Motor neuron (in vitro differentiated cells): ENCODE results near the gene BUB1B. TPM values are rescaled to one million over a fixed set of nuclear protein-coding genes. Genes with fewer than 3 reads are reported as not detected.
"Not testable (repeated sequence)": the region's sequence is repeated elsewhere in the genome, so short reads cannot be mapped to it uniquely, and the experiment has no call there.

Experiments used
- ATAC-seq, 8 experiments: fragments of 200-7000 bp; cut with Tn5 transposase; replicated peaks in 6 of 8; 2 replicates each; pipeline ENCODE4 v1.8.0; 2021; ENCODE audit warnings: mild to moderate bottlenecking in 8 of 8, moderate library complexity in 8 of 8
- H3K27ac ChIP-seq, 2 donors: fragments of 250-450 bp; sonication (Bioruptor Pico); 2 replicates each; pipeline ENCODE4 v1.9.0; 2021; ENCODE audit warnings: antibody characterized with exemption in 2 of 2, mild to moderate bottlenecking in 2 of 2, moderate library complexity in 1 of 2
- H3K4me1 ChIP-seq, 2 donors: fragments of 250-450 bp; sonication (Bioruptor Pico); replicated peaks in 1 of 2; 2 replicates each; pipeline ENCODE4 v1.6.1; 2021; ENCODE audit warnings: antibody characterized with exemption in 2 of 2, mild to moderate bottlenecking in 2 of 2, moderate library complexity in 1 of 2
- H3K4me3 ChIP-seq, 5 donors: fragments of 250-450 bp; sonication (Bioruptor Pico); 2 replicates each; pipeline ENCODE4 v1.9.0; 2021; ENCODE audit warnings: antibody characterized with exemption in 5 of 5, mild to moderate bottlenecking in 5 of 5, moderate library complexity in 4 of 5
- WGBS, 10 experiments: fragments of 450-650 bp; shearing (Covaris generic); methylation state at CpG; one replicate each; pipeline ENCODE4 v1.0.0; 2022; 5-methylcytosine and 5-hydroxymethylcytosine counted together
- in situ Hi-C, 9 experiments: fragments of 400-800 bp; cut with MboI; loops; one replicate each; pipeline ENCODE4 v1.15.0; 2021; ENCODE audit warnings: low sequenced_read_pairs in 9 of 9, low pct_unique_long_range_greater_than_20kb in 2 of 9; ENCODE audit not compliant: unreplicated experiment in 9 of 9
- total RNA-seq, 8 experiments: library from RNA; unstranded; fragments of 300-600 nt; gene quantifications; 2 replicates each; pipeline versions ENCODE4 v1.2.3 to v1.2.4, GENCODE V29; 2022

The BUB1B gene
- total RNA-seq, 8 experiments from 2014 or later: 0.31 to 39.0 (median 3.7) TPM

DNA sequence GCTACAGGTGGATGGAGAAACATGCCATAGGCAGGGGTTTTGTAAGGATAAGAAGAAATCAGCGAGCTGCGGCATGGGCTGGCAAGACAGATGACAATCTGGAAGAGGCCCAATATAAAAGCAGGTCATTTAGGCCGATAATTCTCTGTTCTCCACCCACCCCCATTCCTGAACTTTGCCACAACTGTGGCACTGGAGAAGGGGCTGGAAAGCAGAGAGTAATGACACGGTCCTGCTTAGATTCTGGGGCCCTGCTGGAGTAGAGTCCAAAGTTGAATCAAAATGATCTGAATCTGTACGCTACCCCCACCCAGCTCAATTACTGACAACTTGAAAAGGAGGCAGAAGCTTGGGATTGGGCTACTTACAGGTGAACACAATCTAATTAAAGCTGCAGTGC is 18.4 kb upstream of the BUB1B start:
- 40 to 100% (median 84%) methylated on average over 1 to 5 of the region's 5 CpGs; no CpG with 5 or more reads in 1 of the 10 experiments for WGBS, 10 experiments
- in situ Hi-C loops: no loop called here
- no peak for ATAC-seq

DNA sequence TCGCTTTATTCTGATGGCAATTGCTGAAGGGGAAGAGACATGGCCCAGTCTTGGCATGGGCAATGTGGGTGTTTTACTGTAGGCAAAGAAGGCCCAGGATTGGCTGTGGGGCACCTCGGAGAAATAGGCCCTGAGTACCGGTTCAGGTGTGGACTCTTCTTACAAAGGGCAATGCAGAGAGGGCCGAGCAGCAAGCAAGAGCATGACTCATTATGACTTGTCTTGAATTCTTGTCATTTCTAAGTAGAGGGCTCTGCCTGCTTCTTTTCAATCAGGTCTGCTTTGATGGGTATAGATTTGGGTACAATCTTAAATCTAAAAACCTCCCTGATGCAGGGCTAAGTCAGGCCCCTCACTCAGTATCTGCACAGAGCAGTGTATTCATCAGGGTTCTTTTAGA is 14.8 kb upstream of the BUB1B start:
- in situ Hi-C loops: no loop called here
- WGBS, 10 experiments: 47 to 83% (median 71%) methylated on average over 1 to 4 of the region's 4 CpGs; no CpG with 5 or more reads in 3 of the 10 experiments
- H3K4me3 ChIP-seq: no peak overlapping the region
- H3K27ac ChIP-seq: no peak overlapping the region
- peak in 1 of 8 experiments; percentile 24 for ATAC-seq
- H3K4me1 ChIP-seq: no peaks in the 10 kb centered on the region

More for the DNA sequence above, 18.4 kb upstream of the BUB1B start:
- Histone ChIP-seq H3K4me1 (no peaks in the 10 kb centered on the region), H3K27ac (no peak overlapping the region), H3K4me3 (no peak overlapping the region)

DNA sequence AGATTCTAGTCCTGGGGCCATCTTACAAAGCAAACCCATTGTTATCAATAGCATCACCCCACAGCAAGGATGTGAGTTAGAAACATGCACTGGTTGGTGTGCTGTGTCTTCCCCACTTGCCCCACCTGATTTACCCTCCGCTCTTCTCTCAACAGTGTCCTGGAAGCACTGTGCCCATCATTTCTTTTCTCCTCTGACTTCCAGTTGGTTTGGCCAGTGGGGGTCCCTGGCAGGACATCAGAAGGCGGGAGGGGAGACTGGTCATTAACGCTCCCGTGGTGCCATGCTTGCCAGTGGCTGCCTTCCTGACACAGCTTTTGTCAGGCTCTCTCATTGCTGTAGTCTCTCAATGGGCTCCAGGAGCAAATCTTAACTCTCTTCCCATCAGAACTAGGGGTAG is 11.5 kb upstream of the BUB1B start:
- H3K27ac ChIP-seq: no peak overlapping the region
- WGBS, 10 experiments: 80 to 100% (median 90%) methylated on average over 1 to 4 of the region's 4 CpGs; no CpG with 5 or more reads in 3 of the 10 experiments
- no peaks in the 10 kb centered on the region for H3K4me1 ChIP-seq
- ATAC-seq: no peak
- H3K4me3 ChIP-seq: no peak overlapping the region
- in situ Hi-C loops: no loop called here

DNA sequence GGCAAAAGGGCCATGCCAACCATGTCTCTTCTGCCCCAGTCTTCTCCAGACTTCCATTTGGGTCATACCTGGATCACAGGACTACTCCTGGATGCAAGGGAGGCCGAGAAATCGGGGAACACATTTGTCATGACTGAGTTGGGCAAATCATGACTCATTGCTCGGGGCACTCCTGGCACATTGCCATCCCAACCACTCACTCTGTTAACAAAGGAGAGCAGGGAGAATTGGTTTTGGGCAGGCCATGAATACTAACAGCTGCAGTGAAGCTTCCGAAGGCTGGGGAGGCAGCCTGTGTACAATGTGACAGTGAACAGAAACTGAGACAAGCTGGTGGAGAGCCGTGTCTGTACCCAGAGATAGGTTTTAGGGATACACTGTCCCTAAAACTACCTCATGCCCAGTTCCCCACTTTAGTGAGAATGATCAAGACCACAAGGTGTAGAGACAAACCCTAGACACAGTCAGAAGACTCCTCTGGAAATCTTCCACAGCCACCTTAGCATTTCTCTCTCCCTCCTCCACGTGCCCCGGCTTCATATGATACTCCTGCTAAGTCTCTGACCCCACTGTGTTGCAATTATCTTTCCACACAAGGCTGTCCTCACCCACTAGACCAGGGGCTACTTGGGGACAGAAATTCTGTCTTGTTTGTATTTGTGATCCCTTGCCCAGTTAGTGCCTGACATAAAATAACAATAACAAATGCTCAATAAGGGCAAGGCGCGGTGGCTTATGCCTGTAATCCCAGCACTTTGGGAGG is 10.5 kb upstream of the BUB1B start:
- peak in 6 of 8 experiments; percentile 29 to 89 (median 56) for ATAC-seq
- no peak overlapping the region for H3K27ac ChIP-seq
- no peak overlapping the region for H3K4me3 ChIP-seq
- in situ Hi-C loops: no loop called here
- 61 to 100% (median 80%) methylated on average over 1 to 6 of the region's 9 CpGs; no CpG with 5 or more reads in 3 of the 10 experiments for WGBS, 10 experiments
- no peaks in the 10 kb centered on the region for H3K4me1 ChIP-seq

DNA sequence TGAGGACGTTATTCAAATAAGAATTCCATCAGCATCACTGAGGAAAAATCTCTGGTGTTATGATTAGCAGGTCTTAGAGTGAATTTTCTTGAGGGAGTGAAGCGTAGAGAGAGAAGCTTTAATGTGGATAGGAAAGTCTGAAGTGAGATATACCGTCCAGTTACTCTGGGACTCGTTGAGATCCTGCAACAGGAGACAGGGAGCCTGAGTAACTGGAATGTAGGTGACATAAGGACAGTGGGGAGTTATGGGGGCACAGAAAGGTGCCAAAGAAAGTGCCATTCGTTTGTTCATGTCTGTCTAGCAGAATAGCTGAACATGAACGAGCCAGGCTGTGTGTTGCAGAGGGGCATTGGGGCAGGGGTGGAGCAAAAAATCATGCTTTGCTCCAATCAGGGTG is 9.4 kb upstream of the BUB1B start:
- no peak overlapping the region for H3K27ac ChIP-seq
- 31 to 82% (median 70%) methylated on average over 2 to 6 of the region's 6 CpGs; no CpG with 5 or more reads in 1 of the 10 experiments for WGBS, 10 experiments
- H3K4me1 ChIP-seq: no peaks in the 10 kb centered on the region
- ATAC-seq: no peak
- in situ Hi-C loops: no loop called here
- H3K4me3 ChIP-seq: no peak overlapping the region

DNA sequence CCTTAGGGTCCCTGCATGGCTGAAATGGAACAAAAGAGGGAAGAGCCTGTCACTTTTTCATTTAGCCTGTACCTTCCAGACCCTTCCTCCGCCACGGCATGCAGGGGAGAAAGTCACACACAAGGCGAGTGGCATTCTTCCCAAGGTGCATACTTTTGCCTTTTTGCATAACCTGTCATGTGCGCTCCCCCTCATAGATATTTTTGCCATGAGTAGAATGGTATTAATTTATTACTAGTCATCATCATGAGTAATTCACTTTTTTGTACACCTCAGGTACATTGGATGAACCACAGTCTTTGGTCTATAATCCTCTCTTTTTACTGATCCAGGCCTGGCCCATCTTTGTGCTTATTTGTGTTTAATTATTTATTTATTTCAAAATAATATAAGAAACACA is 8.9 kb upstream of the BUB1B start:
- Histone ChIP-seq H3K4me3 (no peak overlapping the region), H3K4me1 (no peaks in the 10 kb centered on the region), H3K27ac (no peak overlapping the region)
- 67 to 100% (median 85%) methylated on average over 1 to 4 of the region's 4 CpGs; no CpG with 5 or more reads in 2 of the 10 experiments for WGBS, 10 experiments
- in situ Hi-C loops: no loop called here
- no peak for ATAC-seq

DNA sequence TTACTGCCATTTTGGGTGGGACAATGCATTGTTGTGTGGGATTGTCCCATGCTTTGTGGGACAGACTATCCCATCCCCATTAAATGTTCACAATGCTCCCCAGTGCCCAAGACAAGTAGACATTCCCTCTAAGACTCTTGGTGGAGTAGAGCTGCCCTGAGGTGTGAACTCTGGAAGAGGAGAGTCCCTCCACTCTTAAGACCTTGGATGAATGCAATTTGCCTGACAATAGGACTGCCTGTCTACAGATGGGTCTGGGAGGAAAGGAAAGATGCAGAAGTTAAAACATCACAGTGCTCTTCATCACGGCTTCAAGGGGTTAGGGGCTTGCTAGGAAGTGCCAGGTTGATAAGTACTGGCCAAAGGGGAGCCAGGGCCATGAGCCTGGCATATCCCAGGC is 6.0 kb upstream of the BUB1B start:
- H3K4me1 ChIP-seq, in situ Hi-C loops, ATAC-seq, H3K4me3 ChIP-seq, H3K27ac ChIP-seq: not testable (repeated sequence)
- no CpG with 5 or more reads among the region's 1 CpG for WGBS, 10 experiments

DNA sequence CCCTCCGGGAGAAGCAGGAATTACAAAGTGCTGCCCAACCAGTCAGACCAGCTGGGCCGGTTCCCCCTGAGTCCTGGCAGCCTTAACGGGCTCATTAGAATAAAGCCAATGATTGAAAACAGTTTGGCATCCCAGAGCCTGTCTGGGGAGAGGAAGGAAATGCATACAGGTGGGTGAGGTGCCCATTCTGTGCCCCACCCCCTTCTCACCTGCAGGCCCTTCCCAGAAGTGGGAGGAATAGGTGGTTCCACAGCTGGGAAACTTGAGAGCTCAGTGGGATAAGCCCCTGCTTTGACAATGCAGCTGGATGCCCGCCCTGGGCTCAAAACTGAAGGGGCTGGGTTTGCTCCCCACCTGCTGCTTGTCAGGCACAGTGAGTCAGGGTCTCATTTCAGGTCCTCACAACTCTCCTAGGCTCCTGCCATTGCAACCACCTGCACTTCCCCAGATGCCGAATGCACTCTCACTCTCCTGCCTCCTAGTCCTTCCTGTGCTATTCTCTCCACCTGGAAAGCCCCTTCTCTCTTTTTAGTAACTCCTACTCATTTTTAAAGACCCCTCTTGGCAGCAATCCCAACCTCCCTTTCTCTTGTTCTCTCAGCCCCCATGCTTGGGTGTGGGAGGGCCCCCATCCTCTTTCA is 5.5 kb upstream of the BUB1B start:
- in situ Hi-C loops: no loop called here
- H3K4me3 ChIP-seq: no peak overlapping the region
- peaks cover 0 to under 1% of the 10 kb centered on the region in 2 donors for H3K4me1 ChIP-seq
- no peak overlapping the region for H3K27ac ChIP-seq
- ATAC-seq: no peak
- 25 to 83% (median 68%) methylated on average over 1 to 2 of the region's 5 CpGs; no CpG with 5 or more reads in 4 of the 10 experiments for WGBS, 10 experiments

DNA sequence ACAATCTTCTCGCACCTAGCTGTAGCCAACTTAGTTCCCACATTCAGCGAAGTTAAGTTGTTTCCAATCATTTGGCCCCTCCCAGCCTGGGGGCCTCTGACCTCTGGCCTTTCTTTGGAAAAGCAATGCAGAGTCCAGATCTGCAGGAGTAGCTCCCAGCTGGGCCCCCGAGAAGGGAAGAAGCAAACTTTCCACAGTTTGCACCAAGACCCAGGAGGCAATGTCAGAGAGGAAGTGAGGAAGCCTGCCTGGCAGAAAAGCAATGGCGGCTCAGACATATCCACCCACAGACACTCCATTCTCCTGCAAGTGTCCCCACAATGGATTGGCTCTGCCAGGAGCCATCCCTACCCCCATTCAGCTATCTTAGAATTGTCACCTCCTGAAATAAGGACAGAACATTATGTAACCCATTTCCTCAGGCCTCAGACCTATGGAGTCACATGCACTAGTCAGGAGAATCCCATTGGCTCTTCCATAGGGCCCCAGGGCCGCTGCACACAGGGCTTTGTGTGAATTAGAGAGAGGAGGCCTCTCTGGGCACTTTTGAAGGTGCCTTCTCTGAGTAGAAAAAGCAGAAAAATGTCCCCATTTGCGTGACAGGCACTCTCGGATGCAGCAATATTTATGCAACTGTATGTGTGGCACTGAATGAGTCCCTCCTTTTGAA is 3.0 kb upstream of the BUB1B start:
- in situ Hi-C loops: no loop called here
- no peak overlapping the region for H3K27ac ChIP-seq
- 59 to 100% (median 80%) methylated on average over 1 to 5 of the region's 7 CpGs; no CpG with 5 or more reads in 2 of the 10 experiments for WGBS, 10 experiments
- no peak for ATAC-seq
- H3K4me3 ChIP-seq: no peak overlapping the region
- H3K4me1 ChIP-seq: peaks cover 0 to 3% of the 10 kb centered on the region in 2 donors

DNA sequence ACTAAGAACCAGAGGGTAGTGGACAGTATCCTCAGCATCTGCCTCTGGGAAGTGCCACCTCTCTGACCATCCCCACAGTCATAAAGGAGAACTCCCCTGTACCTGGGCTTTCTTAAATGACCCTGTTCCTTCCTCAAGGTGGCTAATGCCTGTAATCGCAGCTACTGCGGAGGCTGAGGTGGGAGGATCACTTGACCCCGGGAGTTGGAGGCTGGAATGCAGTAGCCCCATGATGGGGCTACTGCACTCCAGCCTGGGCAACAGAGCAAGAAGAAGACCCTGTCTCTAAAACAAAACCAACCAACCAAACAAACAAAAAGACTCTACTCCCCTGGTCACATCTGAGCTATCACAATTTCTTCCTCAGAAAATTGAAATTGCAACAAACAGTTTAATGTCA is 848 bp upstream of the BUB1B start:
- no peak for ATAC-seq
- WGBS, 10 experiments: 80 to 100% (median 90%) methylated on average over 1 to 3 of the region's 3 CpGs; no CpG with 5 or more reads in 3 of the 10 experiments
- no peak overlapping the region for H3K4me3 ChIP-seq
- H3K4me1 ChIP-seq: peaks cover 0 to 3% of the 10 kb centered on the region in 2 donors
- H3K27ac ChIP-seq: no peak overlapping the region
- in situ Hi-C loops: no loop called here

DNA sequence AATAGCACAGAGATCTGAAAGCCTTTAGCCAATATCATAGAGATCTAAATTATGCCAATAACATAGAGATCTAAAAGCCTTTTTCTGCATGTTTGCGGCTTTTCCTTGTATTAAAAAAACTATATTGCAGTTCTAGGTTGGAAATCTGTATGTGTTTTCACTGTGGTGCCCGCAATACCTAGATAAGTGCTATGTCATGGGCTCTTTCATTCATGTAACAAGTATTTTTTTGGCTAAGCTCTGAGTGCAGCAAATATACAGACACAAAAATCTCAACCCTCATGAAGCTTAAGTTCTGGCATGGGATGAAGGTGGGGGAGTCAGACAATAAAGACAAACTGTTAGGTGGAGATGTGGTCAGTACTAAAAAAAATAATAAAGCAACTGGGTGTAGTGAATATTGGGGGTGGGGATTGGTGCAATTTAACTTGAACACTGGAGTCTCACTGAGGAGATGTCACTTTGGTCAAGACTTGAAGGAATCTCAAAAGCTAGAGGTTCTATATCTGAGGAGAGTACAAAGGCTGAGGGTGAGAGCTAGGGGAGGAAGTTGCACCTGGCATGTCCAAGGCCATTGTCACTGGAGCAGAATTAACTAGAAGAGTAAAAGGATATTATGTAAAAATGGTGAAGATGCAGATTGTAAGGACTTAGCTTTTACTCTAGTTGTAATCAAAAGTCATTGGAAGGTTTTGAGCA is 973 bp downstream of the BUB1B start:
- Histone ChIP-seq H3K27ac (no peak overlapping the region), H3K4me3 (peak overlapping the region in 4 of 5 donors; percentile 60 to 66 (median 64)), H3K4me1 (peaks cover 0 to 3% of the 10 kb centered on the region in 2 donors)
- WGBS, 10 experiments: 0 to 40% (median 5%) methylated on average over 1 to 2 of the region's 2 CpGs; no CpG with 5 or more reads in 1 of the 10 experiments
- no peak for ATAC-seq
- in situ Hi-C loops: no loop called here

DNA sequence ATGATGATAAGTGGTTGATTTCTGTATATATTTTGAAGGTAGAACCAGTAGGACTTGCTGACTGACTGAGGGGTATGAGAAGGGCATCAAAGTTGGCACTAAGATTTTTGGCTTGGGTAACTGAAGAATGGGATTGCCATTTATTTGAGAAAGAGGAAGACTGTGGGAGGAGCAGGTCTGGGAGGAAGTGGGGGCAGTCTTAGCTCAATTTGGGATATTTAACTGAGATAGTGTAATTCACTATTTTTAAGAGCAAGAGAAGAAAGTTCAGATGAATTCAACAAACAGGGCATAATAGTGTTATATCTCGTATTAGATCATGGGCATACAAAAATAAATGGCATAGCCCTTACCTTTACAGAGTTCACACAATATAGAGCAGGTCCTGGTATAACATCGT is 1.7 kb downstream of the BUB1B start:
- Histone ChIP-seq H3K27ac (no peak overlapping the region), H3K4me3 (peak overlapping the region in 1 of 5 donors; percentile 60), H3K4me1 (peaks cover 0 to 3% of the 10 kb centered on the region in 2 donors)
- 14 to 100% (median 83%) methylated on average over 1 to 2 of the region's 2 CpGs for WGBS, 10 experiments
- no peak for ATAC-seq
- in situ Hi-C loops: no loop called here
